ENCODE measurements around the gene LTB. TPM values are rescaled to one million over a fixed set of nuclear protein-coding genes. Genes with fewer than 3 reads are reported as not detected.

LTB gene
- total and polyA plus RNA-seq, 2 of the 4 experiments (the other 2 are of a cell fraction): not detected

GRCh38 chr6:31614684-31615578 is 32.7 kb upstream of the LTB start, which contains the start of gene AIF1:
Gene AIF1, plus strand, starts transcription at chr6:31615234. Its CDS starts 96 bp downstream, at chr6:31615330.
- Histone ChIP-seq H3K27ac (ENCODE audit: insufficient read depth, low read length) (no peak within 1 kb of the TSS), H2AK9ac (replicated peaks; ENCODE audit: low read depth, low read length, poor library complexity) (no peak within 1 kb of the TSS), H3K18ac (ENCODE audit: low read depth, low read length) (no peak within 1 kb of the TSS), H3K23ac (ENCODE audit: low read depth, low read length) (no peak within 1 kb of the TSS), H2BK20ac (ENCODE audit: low read depth, low read length) (no peak within 1 kb of the TSS), H2BK15ac (ENCODE audit: low read depth, low read length) (no peak within 1 kb of the TSS), H3K9me3 (ENCODE audit: control insufficient read depth, insufficient read depth, low read length) (no peaks in the 10 kb centered on the region), H4K8ac (ENCODE audit: low read depth in 2 of 2, low read length in 2 of 2) (no peak within 1 kb of the TSS), H3K9ac (ENCODE audit: low read depth, low read length) (no peak within 1 kb of the TSS), H3K9me1 (ENCODE audit: insufficient read depth, low read length) (0 out of 2 replicates have a peak, but pooled peaks cover 3% of the 10 kb centered on the region), H3K4me3 (ENCODE audit: insufficient read depth, low read depth, low read length) (no peak within 1 kb of the TSS), H2BK5ac (ENCODE audit: low read depth, low read length, poor library complexity, severe bottlenecking) (no peak within 1 kb of the TSS), H4K20me1 (ENCODE audit: insufficient read depth, low read length) (0 out of 2 replicates have a peak, but pooled peaks cover under 1% of the 10 kb centered on the region), H2AK5ac (ENCODE audit: low read depth, low read length) (no peak within 1 kb of the TSS), H2BK120ac (ENCODE audit: low read depth, low read length) (no peak within 1 kb of the TSS), H4K91ac (ENCODE audit: insufficient read depth, low read depth, low read length) (no peak within 1 kb of the TSS), H4K5ac (ENCODE audit: low read depth, low read length) (no peak within 1 kb of the TSS), H3K27me3 (ENCODE audit: control insufficient read depth, insufficient read depth, low read length) (peaks cover 7% of the 10 kb centered on the region), H3K4me2 (ENCODE audit: low read depth, low read length) (no peak within 1 kb of the TSS), H3K14ac (replicated peaks; ENCODE audit: low read depth, low read length) (no peak within 1 kb of the TSS), H3K4ac (ENCODE audit: low read depth, low read length) (no peak within 1 kb of the TSS), H3K56ac (ENCODE audit: extremely low read depth, insufficient read depth, low read length) (no peak within 1 kb of the TSS), H3K4me1 (ENCODE audit: control insufficient read depth, insufficient read depth, low read length) (no peaks in the 10 kb centered on the region), H3K36me3 (ENCODE audit: control insufficient read depth, insufficient read depth, low read length) (no peaks in the 10 kb centered on the region), H3K79me1 (ENCODE audit: low read depth in 1 of 2, low read length in 2 of 2) (no peaks in the 10 kb centered on the region), H2AFZ (replicated peaks; ENCODE audit: low read length, poor library complexity) (peak within 1 kb of the TSS; percentile 44)
- no CpG with 5 or more reads among the region's 6 CpGs for WGBS, 2 experiments (ENCODE audit: extremely low coverage in 2 of 2, insufficient read length in 1 of 2)
- ATAC-seq (ENCODE audit: low read depth): no peak
- dilution Hi-C loops (cut with HindIII; ENCODE audit: low sequenced_read_pairs, unreplicated experiment) (no loop called here), in situ Hi-C loops (cut with MboI; ENCODE audit: low sequenced_read_pairs) (no loop called here), intact Hi-C loops (cut with micrococcal nuclease) (loop anchor here (2.0 kb wide), 1 partner anchor 54 kb away; no protein-coding TSS in a partner anchor)
- TF ChIP-seq RAD21 (IDR thresholded peaks at IDR 0.05; ENCODE audit: low read length) (no peak), MAFK (IDR thresholded peaks at IDR 0.05; ENCODE audit: low read depth, low read length) (no peak), BHLHE40 (IDR thresholded peaks at IDR 0.05; ENCODE audit: low read depth, low read length) (no peak), MAZ (IDR thresholded peaks at IDR 0.05; ENCODE audit: borderline replicate concordance, low read depth, low read length) (no peak), CHD1 (IDR thresholded peaks at IDR 0.05; ENCODE audit: low read depth, low read length) (no peak), RFX5 (IDR thresholded peaks at IDR 0.05; ENCODE audit: low read depth, low read length) (no peak), POLR2A (IDR thresholded peaks at IDR 0.05; ENCODE audit: low read depth, low read length) (no peak), MXI1 (IDR thresholded peaks at IDR 0.05; ENCODE audit: borderline replicate concordance, low read depth, low read length) (no peak), NFE2L2 (IDR thresholded peaks at IDR 0.05; ENCODE audit: low read depth, low read length) (no peak), SMC3 (IDR thresholded peaks at IDR 0.05; ENCODE audit: low read depth, low read length) (no peak), RCOR1 (IDR thresholded peaks at IDR 0.05; ENCODE audit: insufficient replicate concordance, low read length) (no peak)
- TF ChIP-seq, protein P1, sequence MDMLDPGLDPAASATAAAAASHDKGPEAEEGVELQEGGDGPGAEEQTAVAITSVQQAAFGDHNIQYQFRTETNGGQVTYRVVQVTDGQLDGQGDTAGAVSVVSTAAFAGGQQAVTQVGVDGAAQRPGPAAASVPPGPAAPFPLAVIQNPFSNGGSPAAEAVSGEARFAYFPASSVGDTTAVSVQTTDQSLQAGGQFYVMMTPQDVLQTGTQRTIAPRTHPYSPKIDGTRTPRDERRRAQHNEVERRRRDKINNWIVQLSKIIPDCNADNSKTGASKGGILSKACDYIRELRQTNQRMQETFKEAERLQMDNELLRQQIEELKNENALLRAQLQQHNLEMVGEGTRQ (IDR thresholded peaks at IDR 0.05; ENCODE audit: low read depth, low read length): no peak
- TF ChIP-seq, protein P2, sequence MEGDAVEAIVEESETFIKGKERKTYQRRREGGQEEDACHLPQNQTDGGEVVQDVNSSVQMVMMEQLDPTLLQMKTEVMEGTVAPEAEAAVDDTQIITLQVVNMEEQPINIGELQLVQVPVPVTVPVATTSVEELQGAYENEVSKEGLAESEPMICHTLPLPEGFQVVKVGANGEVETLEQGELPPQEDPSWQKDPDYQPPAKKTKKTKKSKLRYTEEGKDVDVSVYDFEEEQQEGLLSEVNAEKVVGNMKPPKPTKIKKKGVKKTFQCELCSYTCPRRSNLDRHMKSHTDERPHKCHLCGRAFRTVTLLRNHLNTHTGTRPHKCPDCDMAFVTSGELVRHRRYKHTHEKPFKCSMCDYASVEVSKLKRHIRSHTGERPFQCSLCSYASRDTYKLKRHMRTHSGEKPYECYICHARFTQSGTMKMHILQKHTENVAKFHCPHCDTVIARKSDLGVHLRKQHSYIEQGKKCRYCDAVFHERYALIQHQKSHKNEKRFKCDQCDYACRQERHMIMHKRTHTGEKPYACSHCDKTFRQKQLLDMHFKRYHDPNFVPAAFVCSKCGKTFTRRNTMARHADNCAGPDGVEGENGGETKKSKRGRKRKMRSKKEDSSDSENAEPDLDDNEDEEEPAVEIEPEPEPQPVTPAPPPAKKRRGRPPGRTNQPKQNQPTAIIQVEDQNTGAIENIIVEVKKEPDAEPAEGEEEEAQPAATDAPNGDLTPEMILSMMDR (conservative IDR thresholded peaks at IDR 0.05; ENCODE audit: low read depth, low read length): no peak
- TF ChIP-seq, protein P3, sequence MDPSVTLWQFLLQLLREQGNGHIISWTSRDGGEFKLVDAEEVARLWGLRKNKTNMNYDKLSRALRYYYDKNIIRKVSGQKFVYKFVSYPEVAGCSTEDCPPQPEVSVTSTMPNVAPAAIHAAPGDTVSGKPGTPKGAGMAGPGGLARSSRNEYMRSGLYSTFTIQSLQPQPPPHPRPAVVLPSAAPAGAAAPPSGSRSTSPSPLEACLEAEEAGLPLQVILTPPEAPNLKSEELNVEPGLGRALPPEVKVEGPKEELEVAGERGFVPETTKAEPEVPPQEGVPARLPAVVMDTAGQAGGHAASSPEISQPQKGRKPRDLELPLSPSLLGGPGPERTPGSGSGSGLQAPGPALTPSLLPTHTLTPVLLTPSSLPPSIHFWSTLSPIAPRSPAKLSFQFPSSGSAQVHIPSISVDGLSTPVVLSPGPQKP (IDR thresholded peaks at IDR 0.05; ENCODE audit: borderline replicate concordance, low read depth, low read length): no peak
- ChIA-PET CTCF (interaction anchor here (0.7 kb wide), 1 partner anchor 19 kb away, joined by 7 read pairs; no protein-coding TSS in a partner anchor), POLR2A (ENCODE audit: unreplicated experiment) (no interaction called here)
- DNase-seq: no peak
- BruUV-seq (replicated peaks): no TSS peak
